Measurements from ENCODE around the gene KBTBD4.
"Not testable (repeated sequence)": the region's sequence is repeated elsewhere in the genome, so short reads cannot be mapped to it uniquely, and the experiment has no call there.

Gene KBTBD4

DNA sequence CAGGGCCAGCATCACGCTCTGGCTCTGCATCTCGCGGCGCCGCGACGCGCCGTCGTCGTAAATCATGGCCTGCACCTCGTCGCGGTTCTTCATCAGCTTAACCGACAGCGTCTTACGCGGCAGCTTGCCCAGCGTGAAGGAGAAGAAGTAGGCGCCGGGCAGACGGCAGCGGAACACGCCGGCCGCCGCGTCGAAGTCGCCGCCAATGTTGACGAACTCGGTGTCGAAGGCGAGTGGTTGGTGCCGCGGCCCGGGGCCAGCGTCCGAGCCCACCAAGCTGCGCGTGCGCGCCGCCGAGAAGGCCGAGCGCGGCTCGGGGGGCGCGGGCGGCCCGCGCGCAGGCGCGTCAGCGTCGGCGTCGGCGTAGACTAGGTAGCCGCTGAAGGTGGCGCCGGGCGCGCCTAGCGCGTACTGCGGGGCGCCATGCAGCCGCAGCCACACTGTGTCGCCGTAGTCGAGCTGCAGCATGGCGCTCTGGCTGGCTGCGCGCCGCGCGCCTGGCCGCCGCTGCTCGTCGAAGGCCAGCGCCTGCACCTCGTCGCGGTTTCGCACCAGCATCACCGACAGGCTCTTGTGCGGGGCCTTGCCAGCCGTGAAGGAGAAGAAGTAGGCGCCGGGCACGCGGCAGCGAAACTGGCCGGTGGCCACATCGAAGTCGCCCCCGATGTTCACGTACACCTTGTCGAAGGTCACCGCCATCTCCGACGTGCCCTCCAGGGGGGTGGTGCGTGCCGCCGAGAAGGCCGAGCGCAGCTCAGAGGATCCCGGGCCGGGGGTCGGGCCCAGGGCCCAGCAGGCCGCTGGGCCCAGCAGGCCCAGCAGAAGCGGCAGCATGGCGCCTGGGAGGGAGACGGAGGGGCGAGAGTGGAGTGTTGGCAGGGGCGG is 11.4 kb upstream of the KBTBD4 start:
- DNase-seq (ENCODE audit: low spot score) = no peak

DNA sequence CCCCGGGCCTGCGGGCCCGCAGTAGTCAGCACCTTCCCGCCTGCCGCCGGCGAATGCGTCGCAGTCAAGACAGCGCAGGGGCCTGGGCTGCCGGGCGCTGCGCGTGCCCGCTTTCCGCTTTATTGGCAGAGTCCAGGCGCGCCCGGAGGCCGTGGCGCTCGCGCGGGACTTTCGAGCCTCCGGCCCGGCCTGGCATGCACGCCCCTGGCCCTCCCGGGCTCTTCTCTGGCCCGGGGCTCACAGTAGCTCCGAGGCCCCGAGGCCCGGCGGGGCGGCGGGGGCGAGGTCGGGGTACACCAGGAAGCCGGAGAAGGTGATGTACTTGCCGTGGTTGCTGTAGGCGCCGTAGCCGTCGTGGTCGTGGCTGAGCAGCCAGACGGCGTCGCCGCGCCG is 10.8 kb upstream of the KBTBD4 start:
- DNase-seq (ENCODE audit: low spot score) = no peak

DNA sequence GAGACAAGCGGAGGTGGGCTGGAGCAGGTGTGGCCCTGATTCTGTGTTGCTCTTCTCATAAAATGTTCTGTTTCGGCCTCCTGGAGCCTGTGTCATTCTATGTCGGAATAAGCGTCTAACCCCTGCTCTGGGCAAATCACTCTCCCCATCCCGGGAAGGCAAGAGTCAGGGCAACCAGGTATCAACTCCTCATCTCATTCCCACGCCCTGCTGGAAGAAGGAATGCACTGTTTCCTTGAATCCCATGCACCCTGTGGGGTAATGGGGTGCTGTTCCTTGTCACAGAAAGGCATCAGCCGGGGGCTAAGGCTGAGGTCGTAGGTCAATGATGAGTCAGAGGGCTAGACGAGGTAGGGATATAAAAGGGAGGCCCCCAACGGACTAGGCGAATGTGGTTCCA is 10.3 kb upstream of the KBTBD4 start:
- DNase-seq (ENCODE audit: low spot score) = no peak

DNA sequence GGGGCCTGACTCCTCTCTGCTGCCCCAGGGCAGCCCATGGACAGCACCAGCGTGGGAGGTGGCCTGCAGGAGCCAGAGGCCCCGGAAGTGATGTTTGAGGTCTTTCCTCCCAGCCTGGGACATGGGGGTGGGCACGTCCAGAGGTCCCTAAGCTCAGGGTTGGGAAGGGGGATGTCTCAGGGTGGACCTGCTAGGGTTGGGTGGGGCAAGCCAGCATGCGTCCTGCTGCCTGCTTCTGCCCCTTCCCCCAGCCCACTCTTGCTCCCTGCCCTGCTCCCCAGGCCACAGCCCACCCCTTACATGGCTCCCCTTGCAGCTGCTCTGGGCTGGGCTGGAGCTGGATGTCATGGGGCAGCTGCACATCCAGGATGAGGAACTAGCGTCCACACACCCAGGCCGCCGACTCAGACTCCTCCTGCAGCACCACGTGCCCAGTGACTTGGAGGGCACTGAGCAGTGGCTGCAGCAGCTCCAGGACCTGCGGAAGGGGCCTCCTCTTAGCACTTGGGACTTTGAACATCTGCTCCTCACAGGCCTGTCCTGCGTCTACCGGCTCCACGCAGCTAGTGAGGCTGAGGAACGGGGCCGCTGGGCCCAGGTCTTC is 9.1 kb upstream of the KBTBD4 start:
- no peak for DNase-seq (ENCODE audit: low spot score)

DNA sequence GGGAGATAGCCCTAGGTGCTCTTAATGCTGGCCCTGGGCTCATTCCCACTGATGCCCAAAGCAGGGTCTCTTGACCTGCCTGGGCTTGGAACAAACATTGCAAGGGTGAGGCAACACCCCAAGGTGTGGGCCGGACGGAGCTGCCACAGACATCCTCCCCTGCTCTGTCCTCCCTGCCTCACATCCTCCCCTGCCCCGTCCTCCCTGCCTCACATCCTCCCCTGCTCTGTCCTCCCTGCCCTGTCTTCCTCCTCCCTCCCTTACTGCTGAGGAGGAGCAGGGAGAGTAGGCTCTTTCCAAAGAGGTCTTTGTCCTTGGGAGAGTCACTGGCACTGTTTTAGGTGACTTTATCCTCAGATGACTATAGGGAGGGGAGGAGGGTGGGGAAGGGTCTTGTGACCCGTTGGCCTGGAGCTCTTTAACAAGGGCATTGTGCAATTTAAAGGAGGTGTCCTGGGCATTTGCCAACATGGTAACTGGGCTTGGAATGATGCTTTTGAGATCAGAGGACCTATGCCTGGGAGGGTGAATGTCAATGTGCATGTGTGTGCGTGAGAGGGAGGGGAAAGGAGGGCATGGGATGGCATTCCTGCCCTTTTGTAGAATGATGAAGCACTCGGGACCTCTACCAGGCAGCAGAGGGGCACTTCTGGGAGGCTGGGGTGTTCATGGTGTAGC is 8.4 kb upstream of the KBTBD4 start:
- no peak for DNase-seq (ENCODE audit: low spot score)

DNA sequence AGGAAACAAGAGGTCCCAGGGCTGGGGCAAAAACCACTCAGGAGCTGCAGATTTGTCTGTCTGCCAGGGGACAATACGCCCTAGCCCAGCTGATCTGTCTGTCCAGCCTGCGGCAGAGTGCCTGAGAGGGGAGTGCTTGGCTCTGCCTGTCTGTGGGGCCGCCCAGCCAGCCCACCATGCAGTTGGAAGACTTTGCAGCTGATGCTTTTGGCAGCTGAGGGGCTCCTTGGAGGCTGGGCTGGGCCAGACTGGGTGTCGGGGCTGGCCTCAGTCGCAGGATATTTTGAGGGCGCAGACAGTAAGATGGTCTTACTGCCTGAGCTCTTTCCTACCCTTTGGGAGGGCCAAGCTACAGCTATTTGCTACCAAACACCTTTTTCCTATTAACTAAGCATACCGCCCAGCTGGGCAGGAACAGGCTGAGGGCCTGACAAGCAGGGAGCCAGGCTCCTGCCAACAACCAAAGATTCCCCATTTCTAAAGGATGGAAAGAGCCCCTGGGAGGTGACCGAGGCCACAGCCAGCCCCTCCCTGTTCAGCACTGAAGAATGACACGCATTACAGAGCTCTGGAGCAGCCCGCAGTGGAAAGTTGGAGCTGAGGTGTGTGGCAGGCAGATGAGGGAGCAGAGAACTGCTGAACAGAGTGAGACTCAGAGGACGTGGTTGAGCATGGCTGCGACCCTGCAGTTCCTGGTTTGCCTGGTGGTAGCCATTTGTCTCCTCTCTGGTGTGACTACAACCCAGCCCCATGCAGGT is 7.5 kb upstream of the KBTBD4 start, which contains the start of gene FAM180B:
FAM180B (plus strand) TSS at position 581 of the 758 bp plus-strand sequence; CDS start at position 672, 91 bp downstream.
- DNase-seq (ENCODE audit: low spot score) = no peak

GRCh38 chr11:47583844-47584243 is 5.1 kb upstream of the KBTBD4 start:
- no peak for DNase-seq (ENCODE audit: low spot score)

GRCh38 chr11:47577460-47578041 is 1.2 kb downstream of the KBTBD4 start:
- DNase-seq (ENCODE audit: low spot score) = no peak

GRCh38 chr11:47573321-47573720 is 5.4 kb downstream of the KBTBD4 start:
- DNase-seq (ENCODE audit: low spot score) = no peak

GRCh38 chr11:47572715-47573255 is 6.0 kb downstream of the KBTBD4 start:
- DNase-seq (ENCODE audit: low spot score) = no peak

DNA sequence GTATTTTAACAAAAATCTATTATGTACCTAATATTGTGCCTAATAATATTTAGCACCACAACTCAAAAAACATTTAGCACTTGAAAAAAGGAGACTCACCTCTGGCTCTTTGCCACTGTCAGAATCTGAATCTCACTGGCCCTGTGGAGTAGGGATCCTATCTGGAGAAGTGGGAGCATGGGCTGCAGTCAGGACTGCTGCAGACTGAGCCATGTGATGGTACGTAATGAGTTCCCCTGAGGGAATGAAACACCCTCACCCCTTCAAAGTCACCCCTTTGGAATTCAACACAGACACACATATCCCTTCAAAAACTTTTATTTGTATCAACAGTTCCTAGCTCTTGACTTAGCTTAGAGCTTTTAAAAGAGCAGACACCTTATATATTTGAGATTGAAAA is 6.9 kb downstream of the KBTBD4 start:
- DNase-seq (ENCODE audit: low spot score) = no peak

DNA sequence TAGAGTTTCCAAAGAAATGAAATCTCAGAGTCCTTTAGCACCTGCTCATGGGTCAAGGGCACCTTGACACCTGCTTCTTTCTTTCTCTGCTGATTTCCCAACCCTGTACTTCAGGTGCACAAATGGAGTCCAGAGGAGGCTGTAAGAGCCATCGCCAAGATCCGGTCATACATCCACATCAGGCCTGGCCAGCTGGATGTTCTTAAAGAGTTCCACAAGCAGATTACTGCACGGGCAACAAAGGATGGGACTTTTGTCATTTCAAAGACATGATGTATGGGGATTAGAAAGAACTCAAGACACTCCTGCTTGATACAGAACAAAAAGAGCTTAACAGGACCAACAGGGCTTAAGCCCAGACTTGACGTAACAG is 7.4 kb downstream of the KBTBD4 start:
- DNase-seq (ENCODE audit: low spot score) = no peak

- DNase-seq (ENCODE audit: low spot score) = no peak
Measured at GRCh38 chr11:47570651-47571356, 8.0 kb downstream of the KBTBD4 start.

- no peak for DNase-seq (ENCODE audit: low spot score)
Measured at GRCh38 chr11:47569646-47570045, 9.1 kb downstream of the KBTBD4 start.

- no peak for DNase-seq (ENCODE audit: low spot score)
Measured at GRCh38 chr11:47566149-47566698, 12.5 kb downstream of the KBTBD4 start.

DNA sequence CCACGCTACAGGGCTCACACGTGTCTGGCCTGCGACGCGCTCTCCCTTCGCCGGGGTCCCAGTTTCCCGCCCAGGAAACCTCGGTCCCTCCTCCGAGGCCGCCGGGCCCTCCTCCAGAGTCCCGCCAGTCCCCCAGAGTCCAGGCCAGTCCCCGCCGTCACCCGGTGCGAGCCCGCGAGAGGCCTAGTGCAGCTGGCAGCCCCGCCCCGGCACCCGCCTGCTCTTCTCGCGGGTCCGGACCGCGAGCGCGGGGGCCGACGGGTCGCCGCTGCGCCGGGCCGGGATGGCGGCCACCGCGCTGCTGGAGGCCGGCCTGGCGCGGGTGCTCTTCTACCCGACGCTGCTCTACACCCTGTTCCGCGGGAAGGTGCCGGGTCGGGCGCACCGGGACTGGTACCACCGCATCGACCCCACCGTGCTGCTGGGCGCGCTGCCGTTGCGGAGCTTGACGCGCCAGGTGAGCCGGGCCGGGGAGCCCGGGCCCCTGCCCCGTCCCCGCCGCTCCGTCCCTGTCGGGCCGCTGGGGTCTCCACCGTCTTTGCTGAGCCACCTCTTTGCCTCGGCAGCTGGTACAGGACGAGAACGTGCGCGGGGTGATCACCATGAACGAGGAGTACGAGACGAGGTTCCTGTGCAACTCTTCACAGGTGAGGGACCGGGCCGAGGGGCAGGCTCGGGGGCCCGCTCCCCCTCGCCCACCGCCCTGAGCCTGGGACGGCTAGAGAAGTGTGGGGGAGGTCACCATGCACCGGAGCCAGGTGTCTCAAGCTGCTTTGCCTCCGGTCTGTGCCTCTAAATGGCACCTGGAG is 13.2 kb downstream of the KBTBD4 start, which contains the start of gene PTPMT1:
PTPMT1 (plus strand) TSS at position 260 of the 809 bp plus-strand sequence; CDS start at position 284, 24 bp downstream.
- peak; percentile 60 for DNase-seq (ENCODE audit: low spot score)

DNA sequence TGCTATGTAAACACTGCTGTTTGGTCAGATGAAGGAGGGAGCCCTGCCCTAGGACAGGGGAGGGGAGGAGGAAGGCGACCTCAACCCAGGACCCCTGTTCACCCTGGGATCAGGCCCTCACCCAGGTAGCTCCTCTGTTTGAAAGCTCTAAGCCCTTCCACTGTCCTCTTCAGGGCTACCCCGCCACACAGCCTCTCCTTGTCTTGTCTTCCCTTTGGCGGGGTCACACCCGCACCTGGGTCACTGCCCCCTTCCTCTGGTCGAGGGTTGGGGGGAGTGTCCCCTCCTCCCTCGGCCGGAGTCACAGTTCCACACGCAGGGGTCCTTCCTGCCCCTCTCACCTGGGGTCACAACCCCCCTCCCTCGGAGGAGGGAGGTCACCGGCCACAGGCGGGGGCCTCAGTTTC is 13.8 kb downstream of the KBTBD4 start:
- DNase-seq (ENCODE audit: low spot score) = no peak

DNA sequence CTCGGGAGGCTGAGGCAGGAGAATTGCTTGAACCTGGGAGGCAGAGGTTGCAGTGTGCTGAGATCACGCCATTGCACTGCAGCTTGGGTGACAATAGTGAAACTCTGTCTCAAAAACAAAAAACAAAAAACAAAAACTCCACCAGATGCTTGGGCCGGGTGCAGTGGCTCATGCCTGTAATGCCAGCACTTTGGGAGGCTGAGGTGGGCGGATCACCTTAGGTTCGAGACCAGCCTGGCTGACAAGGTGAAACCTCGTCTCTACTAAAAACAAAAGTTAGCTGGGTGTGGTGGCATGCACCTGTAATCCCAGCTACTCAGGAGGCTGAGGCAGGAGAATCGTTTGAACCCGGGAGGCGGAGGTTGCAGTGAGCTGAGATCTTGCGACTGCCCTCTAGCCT is 14.4 kb downstream of the KBTBD4 start:
- not testable (repeated sequence) for DNase-seq (ENCODE audit: low spot score)

GRCh38 chr11:47562393-47562792 is 16.4 kb downstream of the KBTBD4 start:
- DNase-seq (ENCODE audit: low spot score) = not testable (repeated sequence)

DNA sequence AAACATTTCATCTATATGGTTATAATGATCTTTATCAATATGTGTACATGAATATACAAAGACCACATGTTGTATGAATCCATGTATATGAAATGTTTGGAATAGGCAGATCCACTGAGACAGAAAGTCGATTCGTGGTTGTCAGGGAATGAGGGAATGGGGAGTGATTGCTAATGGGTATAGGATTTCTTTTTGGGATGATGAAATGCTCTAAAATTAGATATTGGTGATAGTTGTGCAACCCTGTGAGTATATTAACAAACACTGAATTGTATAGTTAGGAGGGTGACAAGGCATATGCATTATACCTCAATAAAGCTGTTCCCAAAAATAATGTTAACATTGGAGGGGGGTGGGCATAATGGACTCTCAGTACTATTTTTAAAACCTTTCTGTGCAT is 18.3 kb downstream of the KBTBD4 start:
- no peak for DNase-seq (ENCODE audit: low spot score)
